ENCODE data around the gene EDARADD.
"Not testable (repeated sequence)": the region's sequence is repeated elsewhere in the genome, so short reads cannot be mapped to it uniquely, and the experiment has no call there.

The EDARADD gene

DNA sequence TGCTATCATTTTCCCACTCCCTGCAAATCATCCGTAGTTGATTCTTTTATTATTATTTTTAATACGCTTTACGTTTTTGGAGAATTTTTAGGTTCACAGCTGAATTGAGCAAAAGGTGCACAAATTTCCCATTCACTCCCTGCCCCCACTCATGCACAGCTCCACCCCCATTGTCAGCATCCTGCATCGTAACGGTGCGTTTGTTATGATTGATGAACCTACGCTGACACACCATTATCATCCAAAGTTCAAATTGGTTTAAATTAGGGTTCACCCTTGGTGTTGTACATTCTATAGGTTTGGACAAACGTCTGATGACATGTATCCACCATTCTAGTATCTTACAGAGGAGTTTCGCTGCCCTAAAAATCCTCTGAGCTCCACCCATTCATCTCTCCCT is 44.5 kb downstream of the EDARADD start:
- DNase-seq (ENCODE audit: low spot score), result no peak

DNA sequence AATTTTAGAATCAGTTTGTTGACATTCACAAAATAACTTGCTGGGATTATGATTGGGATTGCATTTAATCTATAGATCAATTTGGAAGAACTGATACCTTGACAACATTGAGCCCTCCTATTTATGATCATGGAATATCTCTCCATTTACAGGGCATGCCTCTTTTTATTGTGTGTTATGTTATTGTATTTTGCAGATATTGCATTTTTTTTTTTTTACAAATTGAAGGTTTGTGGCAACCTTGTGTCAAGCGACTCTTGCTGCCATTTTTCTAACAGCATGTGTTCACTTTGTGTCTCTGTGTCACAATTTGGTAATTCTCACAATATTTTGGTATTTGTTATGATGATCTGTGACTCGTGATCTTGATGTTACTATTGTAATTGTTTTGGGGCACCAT is 46.3 kb downstream of the EDARADD start:
- no peak for DNase-seq (ENCODE audit: low spot score)

DNA sequence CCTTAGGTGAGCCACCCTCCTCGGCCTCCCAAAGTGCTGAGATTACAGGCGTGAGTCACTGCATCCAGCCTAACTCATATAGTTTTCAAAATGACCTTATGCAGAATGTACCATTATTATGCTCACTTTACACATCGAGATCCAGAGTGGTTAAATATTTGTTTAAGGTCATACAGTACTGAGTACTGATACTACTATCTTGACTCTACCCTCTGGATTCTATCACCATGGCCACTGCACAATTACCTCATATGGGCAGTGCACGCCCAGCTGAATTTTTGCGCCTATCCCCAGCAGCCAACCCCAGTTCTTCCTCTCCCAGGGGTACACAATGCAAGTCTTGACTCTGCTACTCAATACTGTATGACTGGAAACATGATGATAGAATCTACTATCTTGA is 56.7 kb downstream of the EDARADD start:
- DNase-seq (ENCODE audit: low spot score), result no peak

DNA sequence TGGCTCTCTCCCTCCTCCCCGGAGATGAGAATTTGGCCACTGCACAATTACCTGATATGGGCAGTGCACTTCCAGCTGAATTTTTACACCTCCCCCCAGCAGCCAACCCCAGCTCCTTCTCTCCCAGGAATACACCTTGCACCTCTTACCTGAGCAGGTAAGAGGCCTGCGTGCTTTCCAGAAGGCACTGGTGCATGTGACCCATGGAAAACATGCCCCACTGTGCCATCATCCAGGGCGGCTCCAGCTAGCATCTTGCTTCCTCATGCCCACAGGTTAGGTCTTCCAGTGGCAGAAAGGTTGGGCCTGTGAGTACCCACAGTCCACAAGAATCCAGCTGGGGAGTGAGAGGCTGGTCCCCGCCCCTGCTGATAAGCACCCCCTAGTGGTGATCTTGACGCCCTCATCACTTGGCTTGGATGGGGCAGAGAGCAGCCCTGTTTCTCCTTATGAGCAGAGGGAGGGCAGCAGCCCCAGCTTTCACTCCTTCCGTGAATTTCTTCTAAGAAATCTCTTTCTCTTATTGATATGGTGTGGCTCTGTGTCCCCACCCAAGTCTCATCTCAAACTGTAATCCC is 57.8 kb downstream of the EDARADD start:
- DNase-seq (ENCODE audit: low spot score), result peak; percentile 30

DNA sequence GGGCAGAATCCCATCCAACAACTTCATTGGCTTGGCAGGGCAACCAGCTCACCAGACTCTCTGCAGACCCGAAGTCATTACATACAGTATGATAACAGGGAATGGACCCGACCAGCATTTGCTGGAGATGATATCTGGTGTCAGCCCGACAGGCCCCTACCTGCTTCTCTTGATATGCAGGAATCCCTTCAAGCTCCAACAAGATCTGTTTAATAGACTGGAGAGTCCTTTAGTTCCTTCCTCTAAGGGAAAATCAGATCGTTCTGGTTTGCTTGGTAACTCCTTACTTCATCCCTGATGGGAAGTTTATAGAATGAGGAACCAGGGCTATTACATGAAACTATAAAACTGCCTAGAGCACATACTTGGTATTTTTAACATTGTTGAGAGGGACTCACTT is 61.2 kb downstream of the EDARADD start:
- DNase-seq (ENCODE audit: low spot score), result no peak

DNA sequence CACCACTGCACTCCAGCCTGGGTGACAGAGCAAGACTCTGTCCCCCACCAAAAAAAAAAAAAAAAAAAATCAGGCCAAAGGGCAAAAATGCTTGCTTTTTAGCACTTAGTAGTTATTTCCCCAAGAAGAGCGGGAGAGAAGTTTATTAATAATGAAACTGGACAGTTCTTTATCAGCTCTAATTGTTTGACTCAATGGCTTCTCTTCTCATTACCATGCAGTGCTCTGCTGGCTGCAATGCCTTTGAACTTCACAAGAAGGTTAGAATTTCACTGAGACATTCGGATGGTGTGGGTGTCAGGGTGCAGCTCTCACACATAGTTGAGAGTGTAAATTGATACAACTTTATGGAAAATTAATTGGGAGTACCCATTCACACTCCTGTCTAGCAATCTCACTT is 63.7 kb downstream of the EDARADD start:
- DNase-seq (ENCODE audit: low spot score), result no peak

DNA sequence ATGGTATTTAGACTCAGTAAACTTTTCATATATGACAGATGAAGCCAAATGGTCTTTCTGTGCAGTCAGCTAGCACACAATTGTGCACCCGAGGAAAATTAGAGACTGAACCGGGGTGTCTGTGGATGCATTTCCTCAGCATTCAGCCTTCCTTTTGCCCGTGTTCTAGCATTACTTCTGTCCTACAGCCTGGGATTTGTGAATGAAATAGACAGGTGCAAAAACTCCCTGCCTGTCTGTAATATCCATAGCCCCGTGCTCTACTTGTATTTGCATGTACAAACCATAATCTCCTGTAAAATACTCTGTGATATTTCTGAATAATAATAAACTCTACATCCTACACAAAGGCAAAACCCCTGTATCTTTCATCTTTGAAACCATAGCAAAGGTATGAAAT is 64.9 kb downstream of the EDARADD start:
- no peak for DNase-seq (ENCODE audit: low spot score)

DNA sequence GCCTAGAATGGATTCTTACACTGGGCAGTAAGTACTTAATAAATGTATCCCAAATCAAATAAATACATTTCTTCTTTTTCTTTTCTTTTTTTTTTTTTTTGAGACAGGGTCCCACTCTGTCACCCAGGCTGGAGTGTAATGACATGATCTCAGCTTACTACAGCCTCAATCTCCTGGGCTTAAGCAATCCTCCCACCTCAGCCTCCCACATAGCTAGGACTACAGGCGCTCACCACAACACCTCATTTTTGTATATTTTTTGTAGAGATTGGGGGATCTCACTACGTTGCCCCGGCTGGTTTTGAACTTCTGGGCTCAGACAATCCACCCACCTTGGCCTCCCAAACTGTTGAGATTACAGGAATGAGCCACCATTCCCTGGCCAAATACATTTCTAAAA is 66.0 kb downstream of the EDARADD start:
- DNase-seq (ENCODE audit: low spot score), result no peak

DNA sequence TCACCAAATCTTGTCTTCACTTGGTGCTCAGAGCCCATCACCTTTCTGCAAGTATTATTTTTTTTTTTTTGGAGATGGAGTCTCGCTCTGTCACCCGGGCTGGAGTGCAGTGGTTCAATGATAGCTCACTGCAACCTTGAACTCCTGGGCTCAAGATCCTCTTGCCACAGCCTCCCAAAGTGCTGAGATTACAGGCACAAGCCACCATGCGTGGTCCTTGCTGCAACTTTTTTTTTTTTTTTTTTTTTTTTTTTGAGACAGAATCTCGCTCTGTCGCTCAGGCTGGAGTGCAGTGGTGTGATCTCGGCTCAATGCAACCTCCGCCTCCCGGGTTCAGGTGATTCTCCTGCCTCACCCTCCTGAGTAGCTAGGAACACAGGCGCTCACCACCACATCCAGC is 70.1 kb downstream of the EDARADD start:
- not testable (repeated sequence) for DNase-seq (ENCODE audit: low spot score)

DNA sequence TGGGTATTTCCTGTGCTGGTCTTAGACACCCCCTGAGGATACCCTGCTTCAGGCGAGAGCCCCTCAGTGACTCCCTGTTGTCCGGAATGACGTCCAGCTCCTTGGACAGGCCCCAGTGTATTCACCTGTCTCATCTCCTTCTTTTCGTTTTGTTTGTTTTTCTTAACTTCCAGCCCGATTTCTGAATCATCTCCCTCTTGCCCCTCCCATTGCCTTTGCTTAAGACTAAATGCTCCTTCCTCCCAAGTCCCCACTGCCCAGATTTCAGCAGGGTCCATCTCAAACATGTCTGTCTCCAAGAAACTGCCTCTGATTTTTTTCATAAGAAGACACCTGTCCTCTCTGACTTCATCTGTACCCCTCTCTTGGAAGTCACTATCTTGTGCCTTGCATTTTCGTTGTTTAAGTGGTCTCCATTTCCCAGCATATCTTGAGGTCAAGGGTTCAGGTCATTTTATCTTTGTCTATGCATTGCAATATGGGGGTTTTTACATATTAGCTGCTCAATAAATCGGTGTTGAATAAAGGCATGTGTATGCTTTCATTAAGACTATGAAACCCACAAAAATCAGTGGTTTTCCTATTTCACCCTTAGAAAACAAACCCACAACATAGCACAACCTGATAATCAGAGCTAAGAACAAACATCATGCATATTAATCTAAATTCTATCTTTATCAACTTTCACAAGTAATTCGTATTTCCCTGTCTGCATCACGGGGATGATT is 71.3 kb downstream of the EDARADD start:
- no peak for DNase-seq (ENCODE audit: low spot score)

DNA sequence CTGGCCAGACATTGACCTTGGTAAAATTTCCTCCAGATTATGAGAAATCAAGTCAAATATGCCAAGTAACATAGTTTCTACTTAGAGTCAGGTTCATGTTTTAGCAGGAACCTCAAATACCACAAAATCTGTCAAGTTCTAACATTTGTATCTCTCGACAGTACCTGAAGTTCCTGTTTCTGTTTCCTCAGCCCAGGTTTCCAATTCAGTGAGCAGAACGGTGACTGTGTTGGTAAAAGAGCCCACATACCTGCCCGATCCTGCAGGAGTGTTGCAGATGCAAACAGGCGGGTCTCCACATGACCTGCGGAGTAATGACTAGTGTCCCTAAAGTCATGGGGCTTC is 71.8 kb downstream of the EDARADD start:
- no peak for DNase-seq (ENCODE audit: low spot score)

DNA sequence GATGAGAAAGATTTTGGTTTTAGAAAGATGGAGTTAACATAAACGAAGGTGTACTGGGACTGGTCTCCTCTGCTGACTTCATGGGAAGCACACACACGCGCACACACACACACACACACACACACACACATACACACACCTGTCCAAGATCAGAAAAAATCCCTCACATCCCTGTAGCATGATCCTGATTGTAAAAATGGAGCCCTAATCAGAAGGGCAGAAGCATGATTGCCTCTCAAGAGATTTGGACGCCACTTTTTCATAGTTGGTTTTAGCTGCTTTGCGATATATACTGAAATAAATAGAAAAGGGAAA is 73.2 kb downstream of the EDARADD start:
- no peak for DNase-seq (ENCODE audit: low spot score)

DNA sequence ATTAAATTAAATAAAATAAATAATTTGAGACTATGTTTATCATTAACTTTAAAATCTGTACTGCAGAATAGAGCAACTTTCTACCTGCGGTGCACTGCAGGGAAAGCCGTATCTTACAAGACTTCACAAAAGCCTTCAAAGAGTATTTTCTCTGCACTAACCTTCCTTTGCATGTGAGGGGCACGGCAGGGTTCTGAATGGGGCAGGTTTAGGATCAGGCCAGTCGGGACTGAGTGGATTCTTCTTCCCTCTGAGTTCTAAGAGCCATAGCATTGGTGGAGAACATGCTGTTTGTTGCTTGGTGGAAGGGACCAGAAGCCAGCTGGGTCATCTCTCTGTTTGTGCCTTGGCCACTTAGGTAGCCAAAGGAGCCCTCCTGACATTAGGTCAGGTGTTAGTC is 74.5 kb downstream of the EDARADD start:
- no peak for DNase-seq (ENCODE audit: low spot score)

DNA sequence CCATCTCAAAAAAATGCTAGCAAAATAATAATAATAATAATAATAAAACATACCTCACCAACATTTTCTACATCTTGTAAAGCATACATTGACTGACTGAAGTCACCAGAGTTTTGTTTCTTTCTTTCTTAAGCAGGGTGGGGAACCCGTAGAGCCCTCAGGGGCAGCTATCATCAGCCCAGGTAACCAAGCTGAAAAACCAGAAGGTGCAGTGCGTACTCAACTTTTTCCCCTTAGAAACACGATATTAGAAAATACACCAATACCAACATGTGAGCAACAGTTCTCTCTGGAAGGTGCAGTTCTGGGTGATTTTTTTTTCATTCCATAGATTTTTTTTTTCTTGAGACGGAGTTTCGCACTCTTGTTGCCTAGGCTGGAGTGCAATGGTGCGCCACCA is 75.4 kb downstream of the EDARADD start:
- DNase-seq (ENCODE audit: low spot score), result no peak

DNA sequence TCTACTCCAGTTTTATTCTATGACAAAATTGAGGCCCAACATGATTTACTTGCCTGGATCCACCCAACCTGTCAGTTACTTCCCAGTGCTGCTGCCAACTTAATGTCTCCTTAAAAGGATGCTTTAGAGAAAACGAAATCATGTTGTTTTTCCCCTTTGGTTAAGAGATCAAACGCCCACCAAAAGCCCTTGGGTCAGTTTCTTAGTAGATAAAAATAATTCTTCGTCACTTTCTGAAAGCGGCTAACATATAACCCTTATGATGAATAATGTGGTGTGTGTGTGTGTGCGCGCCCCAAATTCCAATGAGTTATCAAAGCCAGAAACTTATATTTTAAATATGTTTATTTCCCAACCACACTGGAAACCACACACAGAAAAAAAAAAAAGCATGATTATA is 77.0 kb downstream of the EDARADD start:
- DNase-seq (ENCODE audit: low spot score), result no peak

DNA sequence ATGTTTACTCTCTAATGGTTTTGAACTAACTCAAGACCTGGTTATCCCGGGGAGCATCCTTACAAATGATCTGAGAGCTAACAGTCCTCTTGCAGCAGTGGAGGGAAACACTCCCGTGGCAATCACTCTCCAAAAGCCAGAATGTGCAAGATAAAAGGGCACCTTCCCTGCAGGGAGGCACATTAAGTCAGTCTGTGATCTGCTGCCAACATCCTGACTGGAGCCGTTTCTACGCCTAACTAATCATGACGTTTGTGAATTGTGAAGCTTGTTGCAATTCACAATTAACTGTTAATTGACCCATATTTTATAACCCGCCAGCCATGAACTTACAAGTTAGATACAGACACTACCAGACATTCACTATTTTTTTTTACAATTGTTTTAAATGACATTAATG is 77.6 kb downstream of the EDARADD start:
- DNase-seq (ENCODE audit: low spot score), result no peak

DNA sequence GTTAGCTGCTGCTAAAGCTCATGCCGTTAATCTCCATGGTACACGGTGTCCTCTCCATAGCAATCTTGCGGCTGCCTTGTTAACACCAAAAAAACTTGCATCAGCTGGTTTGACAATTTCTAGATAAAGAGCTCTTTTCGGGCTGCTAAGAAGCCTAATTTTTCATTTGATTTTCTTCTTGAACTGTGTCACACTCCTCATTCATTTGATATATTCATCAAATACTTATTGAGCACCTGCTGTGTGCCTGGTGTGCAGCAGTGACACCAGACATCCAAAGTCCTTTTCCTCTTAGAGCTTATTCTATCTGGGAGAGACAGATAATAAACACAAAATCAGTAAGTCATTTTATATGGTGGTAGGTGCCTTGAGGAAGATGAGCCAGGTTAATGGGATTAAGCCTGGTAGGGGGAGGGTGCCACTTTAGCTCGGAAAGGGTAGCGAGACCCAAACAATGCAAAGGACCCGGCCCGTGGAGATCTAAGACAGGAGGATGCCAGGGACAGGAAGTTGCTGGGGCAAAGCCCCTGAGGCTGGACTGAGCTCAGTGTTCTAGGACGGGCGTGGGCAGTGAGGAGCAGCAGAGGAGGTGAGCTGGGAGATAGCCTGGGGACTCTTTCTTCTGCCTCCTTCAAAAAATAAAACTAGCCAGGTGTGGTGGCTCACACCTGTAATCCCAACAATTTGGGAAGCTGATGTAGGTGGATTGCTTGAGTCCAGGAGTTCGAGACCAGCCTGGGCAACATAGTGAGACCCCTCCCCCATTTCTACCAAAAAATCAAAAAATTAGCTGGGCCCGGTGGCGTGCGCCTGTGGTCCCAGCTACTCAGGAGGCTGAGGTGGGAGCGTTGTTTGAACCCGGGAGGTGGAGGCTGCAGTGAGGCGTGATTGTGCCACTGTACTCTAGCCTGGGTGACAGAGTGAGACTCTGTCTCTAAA is 79.0 kb downstream of the EDARADD start:
- DNase-seq (ENCODE audit: low spot score), result no peak

DNA sequence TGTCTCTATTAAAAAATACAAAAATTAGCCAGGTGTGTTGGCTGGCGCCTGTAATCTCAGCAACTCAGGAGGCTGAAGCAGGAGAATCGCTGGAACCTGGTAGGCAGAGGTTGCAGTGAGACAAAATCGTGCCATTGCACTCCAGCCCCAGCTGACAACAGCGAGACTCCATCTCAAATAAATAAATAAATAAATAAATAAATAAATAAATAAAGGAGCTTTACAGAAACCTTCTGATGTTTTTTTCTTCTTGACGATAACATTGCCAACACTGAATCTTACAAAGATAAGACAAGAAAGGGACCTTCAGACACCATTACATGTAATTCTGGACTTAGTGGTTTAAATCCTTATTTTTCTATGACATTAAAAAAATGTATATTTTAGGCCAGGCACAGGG is 81.9 kb downstream of the EDARADD start:
- DNase-seq (ENCODE audit: low spot score), result no peak

DNA sequence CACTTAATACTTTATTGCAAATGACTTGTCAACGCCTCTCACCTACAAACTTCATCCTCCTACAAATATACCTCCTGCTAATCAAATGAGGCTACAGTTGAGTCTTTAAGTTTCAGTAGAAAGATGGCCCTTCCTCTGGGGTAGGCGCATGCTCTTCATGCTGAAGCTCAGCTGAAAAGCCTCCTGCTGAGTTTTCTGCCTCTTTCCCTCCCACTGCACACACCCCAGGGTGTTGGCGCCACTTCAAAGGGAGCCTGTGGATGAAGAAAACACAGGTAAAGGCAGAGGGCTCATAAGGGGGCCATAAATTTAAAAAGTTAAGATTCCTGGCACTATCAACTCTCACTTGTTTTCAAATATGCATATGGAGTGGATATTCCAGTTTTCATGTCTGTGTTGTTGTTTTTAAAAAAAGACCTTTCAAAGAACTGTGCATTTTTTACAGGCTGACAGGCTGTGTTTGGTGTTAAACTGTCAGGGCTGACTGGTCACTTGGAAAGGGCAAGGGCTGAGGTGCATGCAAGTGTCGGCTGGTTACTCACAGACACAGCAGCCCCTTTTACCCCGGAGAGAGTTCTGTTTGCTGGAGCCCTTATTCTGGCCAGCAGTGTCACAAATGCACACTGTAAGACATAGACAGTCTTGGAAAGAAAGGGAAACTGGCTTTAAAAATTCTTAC is 86.8 kb downstream of the EDARADD start:
- no peak for DNase-seq (ENCODE audit: low spot score)

DNA sequence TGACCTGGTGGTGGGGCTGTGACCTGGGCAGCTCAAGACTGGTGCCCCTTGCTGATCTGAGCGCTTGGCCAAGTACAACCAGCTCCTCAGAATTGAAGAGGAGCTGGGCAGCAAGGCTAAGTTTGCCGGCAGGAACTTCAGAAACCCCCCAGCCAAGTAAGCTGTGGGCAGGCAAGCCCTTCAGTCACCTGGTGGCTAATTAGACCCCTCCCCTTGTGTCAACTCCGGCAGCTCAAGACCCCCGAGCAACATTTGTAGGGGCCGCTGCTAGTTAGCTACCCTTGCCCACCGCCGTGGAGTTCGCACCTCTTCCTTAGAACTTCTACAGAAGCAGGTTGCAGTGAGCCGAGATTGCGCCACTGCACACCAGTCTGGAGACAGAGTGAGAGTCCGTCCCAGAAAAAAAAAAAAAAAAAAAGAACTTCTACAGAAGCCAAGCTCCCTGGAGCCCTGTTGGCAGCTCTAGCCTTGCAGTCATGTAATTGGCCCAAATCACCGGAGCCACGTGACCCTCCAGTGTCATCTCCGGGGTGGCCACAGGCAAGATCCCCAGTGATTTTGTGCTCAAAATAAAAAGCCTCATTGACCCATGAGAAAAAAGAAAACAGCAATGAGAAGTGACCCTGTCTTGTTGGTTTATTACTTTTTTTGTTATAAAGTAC is 90.4 kb downstream of the EDARADD start:
- no peak for DNase-seq (ENCODE audit: low spot score)

DNA sequence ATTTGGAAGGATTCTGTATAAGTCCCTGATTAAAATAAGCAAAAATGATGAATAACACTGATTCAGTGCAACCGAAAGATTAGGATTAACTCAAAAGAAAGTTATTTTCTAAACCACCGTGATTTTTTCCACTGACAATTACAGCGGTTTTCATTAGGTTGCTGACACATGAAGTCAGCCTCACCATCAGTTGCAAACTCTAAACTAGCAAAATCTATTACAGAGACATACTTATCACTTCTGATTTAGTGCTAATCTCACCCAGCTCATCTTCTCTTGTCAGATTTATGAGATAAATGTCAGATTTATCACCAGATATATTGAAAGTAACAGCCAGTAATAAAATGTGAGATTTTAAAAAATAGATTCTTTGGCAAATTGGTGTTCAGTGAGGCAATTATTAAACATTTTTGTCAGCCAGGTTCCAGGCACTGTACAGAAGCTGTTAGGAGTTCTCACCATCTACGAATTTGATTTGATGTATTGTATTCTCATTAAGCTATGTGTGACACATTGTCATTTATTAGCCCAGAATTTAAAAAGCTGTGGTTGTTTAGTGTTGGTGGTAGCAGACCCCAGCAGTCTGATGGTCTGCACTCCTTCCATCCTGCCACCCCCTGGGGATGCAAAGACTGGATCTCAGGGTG is 92.4 kb downstream of the EDARADD start:
- no peak for DNase-seq (ENCODE audit: low spot score)

DNA sequence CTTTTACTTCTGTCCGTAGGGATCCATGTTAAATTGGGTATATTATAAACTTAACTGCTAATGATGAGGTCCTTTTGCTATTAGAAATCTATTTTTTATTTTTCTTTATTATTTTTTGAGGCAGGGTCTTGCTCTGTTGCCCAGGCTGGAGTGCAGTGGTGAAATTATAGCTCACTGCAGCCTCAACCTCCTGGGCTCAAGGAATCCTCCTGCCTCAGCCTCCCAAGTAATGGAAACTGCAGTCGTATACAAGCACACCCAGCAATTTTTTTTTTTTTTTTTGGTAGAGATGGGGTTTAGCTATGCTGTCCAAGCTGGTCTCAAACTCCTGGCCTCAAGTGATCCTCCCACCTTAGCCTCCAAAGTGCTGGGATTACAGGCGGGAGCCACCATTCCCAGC is 95.1 kb downstream of the EDARADD start:
- not testable (repeated sequence) for DNase-seq (ENCODE audit: low spot score)
